ENCODE data around the gene ME1.
"Not testable (repeated sequence)": the region's sequence is repeated elsewhere in the genome, so short reads cannot be mapped to it uniquely, and the experiment has no call there.

Gene ME1

DNA sequence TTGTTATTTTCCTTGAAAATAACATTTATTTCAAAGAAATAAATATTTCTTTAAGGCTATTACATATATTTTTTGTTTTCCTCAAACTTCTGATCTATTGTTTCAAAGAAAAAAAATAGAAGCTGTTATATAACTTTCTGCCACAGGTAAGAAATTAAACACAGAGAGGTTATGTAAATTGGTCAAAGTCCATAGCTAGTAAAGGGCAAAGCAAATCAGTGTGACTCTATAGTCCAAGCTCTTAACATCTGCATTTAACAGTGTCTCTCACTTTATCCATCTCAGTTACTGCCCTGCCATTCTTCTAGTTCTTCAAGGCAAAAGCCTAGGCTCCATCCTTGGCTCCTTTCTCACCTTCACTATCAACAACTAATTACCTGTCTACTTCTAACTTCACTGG, 180.6 kb downstream of the ME1 start:
- DNase-seq, result no peak

DNA sequence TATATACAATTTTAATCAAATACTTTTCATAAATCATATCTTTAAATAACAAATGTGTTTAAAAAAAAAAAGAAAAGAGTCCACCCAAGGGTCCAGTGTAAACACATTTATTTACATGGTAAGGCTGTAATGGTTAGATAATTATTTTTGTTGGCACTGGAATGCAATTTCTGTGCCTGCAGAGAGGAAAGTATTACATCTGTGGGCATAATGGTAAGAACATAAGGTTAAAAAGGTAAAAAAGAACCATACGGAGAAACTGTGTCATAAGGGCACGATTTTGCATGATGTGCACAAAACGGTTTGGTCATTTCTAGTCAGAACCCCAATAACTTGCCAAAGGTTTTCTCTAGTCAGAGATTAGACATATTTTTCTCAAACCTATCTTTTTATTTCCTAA, 183.4 kb downstream of the ME1 start:
- no peak for DNase-seq

DNA sequence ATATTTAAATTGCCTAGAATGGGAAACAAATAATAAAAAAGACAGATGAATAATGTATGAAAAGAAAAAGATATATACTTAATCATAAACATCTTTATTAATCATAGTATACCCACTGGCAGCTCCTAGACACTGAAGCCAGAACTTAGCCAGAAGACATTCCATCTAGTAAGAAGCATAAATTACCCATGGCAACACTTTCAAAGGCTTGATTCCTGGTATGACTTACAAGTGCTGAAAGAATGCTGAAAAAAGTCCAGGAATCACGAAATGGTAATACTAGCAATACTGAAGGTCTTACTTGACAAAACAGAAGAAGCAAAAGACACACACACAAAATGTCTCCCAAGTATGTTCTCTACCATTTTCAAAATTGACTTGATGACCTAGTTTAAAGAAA, 199.7 kb downstream of the ME1 start:
- no peak for DNase-seq

DNA sequence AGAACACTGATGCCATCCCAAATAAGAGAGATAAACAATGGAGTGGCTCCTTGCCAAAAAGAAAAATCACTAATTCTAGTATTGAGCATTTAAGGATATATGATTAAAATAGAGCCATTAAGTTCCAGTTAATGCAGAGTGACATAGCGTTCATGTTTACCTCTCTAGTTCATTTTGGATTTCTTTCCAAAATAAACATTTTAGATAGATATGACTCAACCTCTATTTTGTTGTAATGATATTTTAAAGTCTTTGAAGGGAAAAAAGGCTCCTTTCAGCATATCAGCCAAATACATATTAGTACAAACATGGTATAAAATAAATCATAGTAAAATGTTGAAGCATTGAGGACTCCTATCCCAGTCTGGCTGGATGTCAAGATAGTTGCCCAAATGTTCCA, 204.3 kb downstream of the ME1 start:
- no peak for DNase-seq

DNA sequence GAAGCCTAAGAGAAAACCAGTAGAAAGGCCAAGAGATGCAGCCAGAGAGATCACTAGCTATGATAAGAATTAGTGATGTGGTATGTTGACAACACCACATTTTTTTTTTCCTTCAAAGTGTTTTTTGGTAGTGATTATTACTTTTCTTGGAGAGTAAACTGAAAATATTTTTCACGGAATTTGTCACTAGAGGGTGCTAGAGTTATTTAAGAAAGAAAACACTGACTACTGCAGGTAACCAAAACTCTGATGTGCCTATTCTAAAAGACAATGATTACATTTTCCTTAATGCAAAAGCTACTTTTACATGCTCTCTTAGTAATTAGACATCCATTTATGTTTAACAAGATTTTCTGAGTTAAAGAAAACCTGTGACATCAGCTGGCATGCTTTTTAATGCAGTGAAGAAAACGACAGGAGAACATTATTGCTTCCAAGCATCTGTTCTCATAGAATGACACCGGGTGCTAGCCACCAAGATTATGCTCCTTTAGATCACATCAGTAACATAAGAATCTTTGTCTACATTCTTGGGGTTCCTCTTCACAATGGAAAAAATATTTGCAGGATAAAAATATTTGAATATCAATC, 208.9 kb downstream of the ME1 start:
- DNase-seq, result no peak

DNA sequence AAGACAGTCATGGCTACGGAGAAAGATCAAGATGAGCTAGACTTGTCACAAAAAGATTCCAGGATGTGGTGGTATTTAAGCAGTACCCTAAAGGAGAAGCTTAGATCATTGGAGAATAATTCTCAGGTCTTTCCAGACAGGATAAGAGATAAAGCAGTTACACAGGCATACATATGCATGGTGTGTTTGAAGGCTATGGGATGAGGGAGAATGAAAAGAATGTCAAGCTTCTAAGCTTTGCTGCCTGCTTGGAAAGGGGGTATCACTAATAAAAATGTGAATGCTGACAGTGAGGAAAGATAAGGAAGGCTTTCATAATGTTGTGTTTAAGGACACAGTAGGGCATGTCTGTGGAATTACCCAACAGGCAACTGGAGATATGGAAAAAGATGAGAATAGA, 209.6 kb downstream of the ME1 start:
- no peak for DNase-seq

DNA sequence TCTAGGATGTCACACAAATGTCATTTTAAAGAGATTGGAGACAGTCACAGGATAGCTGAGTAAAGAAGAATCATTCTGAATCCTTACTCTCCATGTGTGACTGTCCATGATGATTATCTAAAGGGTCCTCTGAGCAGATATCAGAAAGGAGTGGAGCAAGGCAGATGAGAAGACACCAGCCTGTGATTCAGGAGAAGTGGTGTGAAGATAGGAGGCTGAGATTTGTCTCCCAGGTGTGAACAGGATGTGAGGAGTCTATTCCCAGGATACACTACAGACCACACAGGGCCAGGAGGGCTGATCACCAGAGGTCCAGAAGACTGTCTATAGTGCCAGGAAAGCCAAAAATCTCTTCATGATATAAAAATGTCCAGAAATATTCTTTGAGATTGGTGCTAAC, 210.7 kb downstream of the ME1 start:
- DNase-seq, result no peak

DNA sequence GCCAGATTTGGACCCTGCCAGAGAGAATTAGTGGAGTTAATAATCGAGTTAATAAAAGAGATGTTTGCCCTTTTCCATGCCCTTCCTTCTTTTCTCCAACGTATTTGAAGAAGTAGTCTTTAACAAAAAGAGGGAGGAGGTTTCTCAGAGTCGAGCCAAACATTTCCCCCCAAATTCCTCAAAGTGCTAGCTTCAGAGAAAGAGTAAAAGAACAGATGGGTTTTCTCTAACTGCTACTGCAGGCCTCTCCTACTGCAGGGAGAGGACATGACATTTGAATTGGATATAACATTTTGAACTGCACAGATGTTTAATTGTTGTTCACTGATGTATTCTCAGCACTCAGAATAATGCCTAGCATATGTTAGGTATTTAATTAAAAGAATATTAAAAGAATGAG, 212.2 kb downstream of the ME1 start:
- no peak for DNase-seq

DNA sequence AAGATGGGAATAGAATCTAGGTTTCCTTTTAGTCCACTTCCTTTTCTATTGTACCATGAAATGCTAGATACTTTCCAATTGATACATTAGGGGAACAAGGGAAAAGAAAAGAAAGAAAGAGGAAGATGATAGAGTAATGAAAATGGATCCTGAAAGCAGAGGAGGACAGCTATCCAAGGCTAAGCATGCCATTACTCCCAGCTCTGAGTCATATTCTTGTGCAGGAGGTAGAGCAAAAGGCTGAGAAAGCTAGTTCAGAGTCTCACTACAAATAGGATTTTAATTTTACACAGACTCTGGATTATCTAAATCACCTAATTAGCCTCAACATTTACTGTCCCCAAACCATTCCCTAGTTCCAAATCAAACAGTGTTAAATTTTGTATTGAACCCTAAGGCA, 214.0 kb downstream of the ME1 start:
- DNase-seq, result no peak

DNA sequence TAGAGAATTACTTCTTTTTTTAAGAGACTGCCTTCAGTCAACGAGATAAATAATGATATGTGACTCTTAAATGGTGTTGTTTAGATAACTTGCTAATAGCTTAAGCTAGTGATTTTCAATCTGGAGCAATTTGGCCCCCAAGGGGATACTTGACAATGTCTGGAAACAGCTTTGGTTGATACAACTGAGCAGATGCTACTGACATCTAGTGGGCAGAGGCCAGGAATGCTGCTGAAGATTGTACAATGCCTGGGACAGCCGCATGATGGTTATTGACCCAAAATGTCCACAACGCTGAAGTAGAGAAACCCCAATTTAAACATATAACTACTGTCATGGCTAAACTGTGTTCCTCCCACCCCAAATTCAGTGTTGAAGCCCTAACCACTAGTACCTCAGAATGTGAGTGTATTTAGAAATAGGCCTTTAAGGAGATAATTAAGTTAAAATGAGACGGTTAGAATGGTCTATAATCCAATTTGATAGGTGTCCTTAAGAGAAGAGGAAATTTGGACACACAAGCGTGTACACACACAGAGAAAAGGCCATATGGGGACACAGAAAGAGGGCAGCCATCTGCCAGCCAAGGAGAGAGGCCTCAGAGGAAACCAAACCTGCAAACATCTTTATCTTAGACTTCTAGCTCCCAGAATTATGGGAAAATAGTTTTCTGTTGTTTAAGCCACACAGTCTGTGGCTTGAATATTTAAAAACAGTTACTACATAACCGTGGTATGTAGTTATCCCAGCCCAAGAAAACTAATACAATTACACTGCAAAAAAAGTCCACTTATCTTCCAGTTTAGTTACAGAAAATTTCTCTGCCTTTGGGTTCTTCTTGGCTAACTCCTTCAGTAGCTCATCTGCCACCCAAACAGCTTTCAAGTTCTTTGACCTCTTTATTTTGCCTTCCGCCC, 215.5 kb downstream of the ME1 start:
- peak; percentile 26 for DNase-seq

DNA sequence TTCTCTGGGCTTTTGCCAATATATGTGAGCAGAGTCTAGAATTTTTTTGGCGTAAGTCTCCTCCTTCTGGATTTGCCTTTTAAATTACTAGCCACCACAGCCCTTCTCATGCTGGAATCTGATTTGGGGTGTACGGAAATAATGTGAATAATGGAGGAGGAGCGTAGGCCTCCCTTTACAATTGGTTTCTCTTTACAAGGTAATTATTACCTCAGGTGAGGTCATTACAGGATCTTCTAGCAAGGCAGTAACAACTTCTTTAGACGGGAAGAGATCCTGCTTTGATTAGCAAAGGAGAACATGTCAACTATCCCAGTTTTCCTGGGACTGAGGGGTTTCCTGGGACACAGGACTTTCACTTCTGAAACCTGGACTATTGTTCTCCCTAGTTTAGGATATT, 228.8 kb downstream of the ME1 start:
- no peak for DNase-seq

DNA sequence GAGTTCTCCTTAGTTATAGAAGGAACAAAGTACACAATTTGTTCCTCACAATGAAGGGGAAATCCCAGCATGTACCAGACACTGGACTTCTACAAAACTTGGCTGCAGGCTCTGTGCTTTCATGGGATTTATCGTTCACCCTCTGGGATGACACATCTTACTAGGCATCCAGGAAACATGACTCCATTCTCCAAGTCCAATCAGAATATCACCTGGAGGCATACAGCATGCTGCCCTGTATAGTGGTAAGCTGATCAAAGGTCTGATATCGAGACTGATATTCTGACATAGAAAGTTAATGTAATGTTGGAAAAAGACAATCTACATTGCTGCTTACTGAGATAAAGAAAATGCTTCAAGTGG, 231.0 kb downstream of the ME1 start:
- no peak for DNase-seq

DNA sequence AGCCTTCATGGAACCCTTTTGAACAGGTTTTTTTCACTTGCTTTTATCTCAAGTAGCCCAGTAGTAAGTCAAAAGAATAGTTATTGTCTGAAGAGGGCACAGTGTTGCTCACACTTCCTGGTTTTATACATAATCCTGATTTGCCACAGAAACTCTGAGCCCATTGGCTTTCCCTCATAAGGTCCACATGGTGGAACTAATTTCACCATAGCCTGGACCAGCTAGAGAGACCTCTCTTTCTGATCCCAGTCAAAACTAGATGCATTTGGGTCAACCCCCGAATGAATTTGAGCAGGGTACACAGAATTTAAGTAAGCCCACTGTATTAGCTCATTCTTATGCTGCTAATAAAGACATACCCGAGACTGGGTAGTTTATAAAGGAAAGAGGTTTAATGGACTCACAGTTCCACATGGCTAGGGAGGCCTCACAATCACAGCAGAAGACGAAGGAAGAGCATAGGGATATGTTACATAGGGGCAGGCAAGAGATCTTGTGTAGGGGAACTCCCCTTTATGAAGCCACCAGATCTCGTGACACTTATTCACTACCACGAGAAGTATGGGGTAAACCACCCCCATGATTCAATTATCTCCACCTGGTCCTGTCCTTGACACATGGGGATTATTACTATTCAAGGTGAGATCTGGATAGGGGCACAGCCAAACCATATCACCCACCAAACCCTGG, 231.5 kb downstream of the ME1 start:
- no peak for DNase-seq

DNA sequence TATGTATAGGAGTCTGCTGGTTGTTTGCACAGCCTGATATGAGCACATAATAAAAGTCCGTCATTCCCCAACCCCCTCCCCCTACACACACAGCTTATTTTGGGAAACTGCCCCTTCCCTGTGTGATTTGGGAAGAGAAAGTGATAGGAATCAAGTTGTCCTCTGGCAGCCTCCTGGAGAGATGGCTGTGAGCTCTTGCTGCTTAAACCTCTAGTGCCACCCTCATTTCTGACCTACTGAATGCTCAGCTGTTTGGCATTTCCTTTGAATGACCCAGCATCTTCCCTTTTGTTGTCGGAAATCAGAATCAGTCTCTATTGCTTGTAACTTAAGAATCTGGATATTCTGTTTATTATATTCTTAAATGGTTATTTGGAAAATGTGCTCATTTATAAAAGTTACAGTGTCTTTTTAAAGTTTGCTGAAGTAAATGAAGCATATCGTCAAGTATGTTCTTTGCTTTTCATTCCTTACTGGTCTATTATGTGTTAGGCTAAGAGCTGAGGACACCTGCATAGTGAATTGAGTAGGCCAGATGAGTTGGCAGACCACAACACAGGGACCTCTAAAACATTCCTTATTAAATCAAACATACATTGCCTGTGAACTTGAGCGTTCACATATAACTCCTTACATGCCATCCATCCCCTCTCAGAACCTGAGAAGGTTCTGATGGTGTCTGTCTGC, 232.2 kb downstream of the ME1 start:
- no peak for DNase-seq

DNA sequence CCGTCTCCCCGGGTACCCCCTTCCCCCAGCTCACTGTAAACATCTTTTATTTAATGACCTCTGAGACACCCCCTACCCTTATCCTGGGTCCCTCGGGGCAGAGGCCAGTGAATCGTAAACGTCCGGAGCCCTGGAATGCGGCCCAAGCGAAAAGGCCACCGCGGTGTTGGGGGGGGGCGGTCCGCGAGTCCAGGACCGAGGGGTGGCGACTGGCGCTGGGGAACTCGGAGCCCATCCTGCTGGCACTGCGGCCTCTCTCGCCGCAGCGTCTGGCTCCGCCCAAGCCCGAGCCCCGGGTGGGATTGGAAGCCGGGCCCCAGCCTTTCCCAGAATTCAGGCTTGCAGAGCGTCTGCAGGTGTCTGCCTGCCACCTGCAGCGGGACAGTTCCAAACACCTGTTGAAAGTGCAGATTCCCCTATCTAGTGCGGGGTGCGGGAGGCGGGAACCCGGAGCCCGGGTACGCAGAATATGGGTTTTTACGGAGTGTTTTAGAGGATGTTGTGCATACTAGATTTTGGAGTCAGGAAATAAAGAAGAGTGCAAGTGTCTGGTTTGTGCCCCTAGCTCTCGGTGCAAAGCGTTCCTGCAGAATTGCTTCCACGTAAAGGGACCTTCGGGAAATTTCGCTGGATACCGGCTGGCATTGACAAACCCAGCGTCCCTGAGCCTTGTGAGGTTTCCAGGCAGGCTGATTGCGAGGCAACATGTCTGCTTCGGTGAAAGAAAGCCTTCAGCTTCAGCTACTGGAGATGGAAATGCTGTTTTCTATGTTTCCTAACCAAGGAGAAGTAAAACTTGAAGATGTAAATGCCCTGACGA, 236.9 kb downstream of the ME1 start:
- DNase-seq, result no peak

DNA sequence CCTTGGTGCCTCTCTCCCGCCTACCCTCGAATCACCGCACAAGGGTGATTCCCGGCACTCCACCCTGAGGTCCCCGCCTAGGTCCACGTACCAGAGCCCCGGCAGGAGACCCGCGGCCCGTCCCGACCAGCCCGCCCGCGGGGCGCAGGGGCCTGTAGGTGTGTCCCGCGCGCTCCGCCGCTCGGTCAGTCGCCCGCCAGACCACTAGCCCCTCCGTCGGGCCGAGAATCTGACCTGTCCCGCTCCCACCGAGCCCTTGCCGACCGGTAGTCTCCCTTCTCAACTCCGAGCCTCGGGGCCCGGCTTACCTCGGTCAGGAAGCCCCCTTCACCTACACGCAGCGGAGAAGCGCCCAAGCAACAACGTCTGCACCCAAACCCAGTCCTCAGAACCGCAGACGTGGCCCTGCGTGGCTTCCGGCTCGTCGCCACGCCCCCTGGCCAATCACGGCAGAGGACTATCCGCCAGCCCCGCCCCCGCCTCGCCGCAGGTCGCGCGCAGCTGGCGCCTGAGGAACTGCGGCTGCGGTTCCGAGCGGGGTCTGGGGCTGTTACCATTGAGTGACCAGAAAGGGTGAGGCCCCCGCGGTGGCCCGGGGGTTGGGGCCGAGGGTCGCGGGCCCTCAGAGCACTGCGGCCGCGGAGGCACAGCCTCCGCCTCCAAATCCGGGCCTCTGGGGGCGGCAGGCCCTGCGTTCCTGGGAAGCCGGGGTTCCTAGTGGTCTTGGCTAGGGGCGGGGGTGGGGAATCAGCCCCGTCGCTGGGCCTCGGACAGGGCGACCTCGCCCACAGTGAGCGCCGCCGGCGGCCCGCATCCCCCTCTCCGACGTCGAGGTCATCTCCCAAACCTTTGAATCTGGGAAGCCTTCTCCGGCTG, 237.7 kb downstream of the ME1 start, which contains the start of the genes PGM3 and RWDD2A:
Gene PGM3, minus strand, starts transcription at position 395 of the 876 bp plus-strand sequence. CDS start 2,253 bp downstream, outside the sequence.
Gene RWDD2A, plus strand, starts transcription at position 487 of the 876 bp plus-strand sequence. CDS start 1,095 bp downstream, outside the sequence.
- DNase-seq, result peak; percentile 82

DNA sequence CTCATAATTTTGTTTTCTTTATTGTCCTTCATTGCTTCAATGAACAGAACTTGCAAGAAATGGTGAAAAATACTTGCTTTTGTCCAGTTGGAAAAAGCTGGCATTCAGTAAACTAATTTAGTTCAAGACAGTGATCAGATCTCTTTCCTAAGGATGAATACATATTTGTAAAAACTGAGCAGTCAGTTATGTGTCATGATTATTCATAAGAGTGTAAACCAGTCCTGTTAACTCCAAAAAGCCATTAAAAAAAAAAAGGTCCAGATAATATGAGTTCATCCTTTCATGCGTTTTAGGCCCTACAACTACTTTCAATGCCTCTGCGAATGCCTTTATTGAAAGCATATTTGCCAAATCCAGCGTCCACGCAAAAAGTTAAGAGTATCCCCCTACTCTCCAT, 238.4 kb downstream of the ME1 start:
- no peak for DNase-seq

DNA sequence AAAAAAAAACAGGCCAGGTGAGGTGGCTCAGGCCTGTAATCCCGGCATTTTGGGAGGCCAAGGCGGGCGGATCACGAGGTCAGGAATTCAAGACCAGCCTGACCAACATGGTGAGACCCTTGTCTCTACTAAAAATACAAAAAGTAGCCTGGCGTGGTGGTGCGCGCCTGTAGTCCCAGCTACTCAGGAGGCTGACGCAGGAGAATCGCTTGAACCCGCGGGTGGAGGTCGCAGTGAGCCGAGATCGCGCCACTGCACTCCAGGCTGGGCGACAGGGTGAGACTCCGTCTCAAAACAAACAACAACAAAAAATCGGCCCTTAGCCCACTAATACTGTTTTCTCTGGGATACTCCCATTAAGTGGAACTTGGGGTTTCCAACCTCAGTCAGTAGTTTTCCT, 238.9 kb downstream of the ME1 start:
- DNase-seq, result not testable (repeated sequence)

DNA sequence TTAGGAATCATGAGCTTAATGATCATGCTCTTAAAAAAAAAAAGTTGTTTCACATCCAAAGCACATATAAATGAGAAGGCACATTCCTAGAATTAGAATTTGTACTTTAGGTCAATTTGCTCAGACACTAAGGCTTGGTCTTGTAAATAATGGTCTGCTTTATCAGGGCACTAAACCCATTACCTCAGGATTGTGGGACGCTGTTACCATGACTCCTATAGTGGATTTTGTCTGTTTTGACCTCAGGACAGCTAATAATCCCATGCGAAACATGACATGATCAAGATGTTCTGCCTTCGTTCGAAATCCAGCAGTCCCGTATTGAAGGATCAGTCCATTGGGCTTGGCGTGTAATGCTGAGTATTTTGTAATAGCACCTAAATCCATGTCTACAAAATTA, 240.2 kb downstream of the ME1 start:
- no peak for DNase-seq

DNA sequence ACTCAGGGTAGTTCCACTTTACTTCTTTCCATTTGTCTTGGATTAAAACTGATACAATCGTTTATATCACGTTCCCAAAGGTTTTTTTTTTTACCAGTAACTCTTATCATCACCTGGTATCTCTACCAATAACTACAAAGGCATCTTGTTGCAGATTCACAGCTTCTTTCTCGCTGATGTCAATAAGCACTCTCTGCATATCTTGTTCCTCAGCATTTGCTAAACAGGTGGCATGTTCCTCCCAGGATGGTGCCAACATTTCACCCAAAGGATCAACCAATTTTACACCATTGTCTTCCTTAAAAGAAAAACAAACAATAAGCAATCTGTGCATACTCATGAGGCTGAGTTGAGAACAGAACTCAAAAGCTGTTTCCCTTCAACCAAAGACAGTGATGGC, 242.3 kb downstream of the ME1 start:
- DNase-seq, result no peak

DNA sequence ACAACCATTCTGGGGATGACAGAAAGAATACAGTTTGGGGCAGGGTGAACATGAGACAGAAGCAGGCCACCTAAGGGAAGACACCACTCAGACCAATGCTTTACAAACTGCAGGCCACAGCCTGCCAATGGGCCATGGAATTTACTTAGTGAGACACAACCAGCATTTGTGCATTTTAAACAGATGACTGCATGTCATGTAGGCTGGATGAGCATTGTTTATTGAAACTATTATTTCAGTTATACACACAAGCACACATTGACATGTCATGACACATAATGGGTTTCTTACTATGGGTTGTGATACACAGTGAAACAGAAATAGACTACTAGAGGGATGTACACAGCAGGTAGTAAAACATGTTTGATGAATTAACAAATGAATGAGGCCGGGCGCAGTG, 245.8 kb downstream of the ME1 start:
- no peak for DNase-seq
